ENCODE data around the gene C12orf54.
"Not testable (repeated sequence)": the region's sequence is repeated elsewhere in the genome, so short reads cannot be mapped to it uniquely, and the experiment has no call there.

Gene C12orf54

GRCh38 chr12:48482930-48483329, 632 bp downstream of the C12orf54 start:
- TF ChIP-seq, protein P1, sequence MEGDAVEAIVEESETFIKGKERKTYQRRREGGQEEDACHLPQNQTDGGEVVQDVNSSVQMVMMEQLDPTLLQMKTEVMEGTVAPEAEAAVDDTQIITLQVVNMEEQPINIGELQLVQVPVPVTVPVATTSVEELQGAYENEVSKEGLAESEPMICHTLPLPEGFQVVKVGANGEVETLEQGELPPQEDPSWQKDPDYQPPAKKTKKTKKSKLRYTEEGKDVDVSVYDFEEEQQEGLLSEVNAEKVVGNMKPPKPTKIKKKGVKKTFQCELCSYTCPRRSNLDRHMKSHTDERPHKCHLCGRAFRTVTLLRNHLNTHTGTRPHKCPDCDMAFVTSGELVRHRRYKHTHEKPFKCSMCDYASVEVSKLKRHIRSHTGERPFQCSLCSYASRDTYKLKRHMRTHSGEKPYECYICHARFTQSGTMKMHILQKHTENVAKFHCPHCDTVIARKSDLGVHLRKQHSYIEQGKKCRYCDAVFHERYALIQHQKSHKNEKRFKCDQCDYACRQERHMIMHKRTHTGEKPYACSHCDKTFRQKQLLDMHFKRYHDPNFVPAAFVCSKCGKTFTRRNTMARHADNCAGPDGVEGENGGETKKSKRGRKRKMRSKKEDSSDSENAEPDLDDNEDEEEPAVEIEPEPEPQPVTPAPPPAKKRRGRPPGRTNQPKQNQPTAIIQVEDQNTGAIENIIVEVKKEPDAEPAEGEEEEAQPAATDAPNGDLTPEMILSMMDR (IDR thresholded peaks at IDR 0.05; ENCODE audit: insufficient read depth, low read depth, low read length, missing control alignments), result no peak
- DNase-seq (ENCODE audit: low read depth), result no peak
- no peak overlapping the region for H3K4me3 ChIP-seq (ENCODE audit: low read length)

DNA sequence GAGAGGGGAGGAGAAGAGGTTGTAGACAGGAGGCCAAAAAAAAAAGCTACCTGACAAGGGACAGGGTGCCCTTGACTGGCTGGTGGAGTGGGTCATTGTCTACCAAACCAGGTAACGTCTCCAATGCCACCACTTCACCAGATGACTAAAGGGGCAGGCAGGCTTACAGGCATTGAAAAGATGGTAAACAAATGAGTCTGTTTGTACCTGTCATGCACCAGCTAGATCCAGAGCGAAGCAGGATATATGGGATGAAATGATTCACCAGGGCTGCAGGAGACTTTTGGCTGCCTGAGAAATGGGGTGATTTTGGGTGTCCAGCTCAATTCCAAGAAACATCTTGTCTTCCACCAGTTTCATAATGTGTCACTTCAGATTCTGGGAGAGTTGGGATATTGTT, 4.0 kb downstream of the C12orf54 start:
- H3K4me3 ChIP-seq (ENCODE audit: low read length), result peak overlapping the region; percentile 12
- DNase-seq (ENCODE audit: low read depth), result peak; percentile 89
- TF ChIP-seq, protein P1 (IDR thresholded peaks at IDR 0.05; ENCODE audit: insufficient read depth, low read depth, low read length, missing control alignments), result no peak

DNA sequence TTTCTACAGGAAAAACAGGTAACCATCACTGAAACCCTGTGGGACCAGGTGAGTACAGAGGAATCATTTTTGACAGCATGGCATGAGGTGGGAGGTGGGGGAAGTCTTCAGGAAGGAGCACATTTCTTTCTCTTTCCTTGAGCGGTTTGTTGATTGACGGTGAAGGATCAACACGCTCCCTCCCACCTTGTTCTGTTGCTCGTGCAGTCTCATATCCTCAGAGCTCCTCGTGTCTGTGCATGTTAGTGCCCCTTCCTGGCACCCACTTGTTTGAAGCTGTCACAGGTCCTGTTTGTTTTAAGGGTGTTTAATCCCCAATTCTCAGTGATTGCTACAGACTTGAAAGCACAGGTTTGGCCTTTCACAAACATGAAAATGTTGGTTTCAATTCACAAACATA, 4.4 kb downstream of the C12orf54 start:
- DNase-seq (ENCODE audit: low read depth), result peak; percentile 94
- TF ChIP-seq, protein P1 (IDR thresholded peaks at IDR 0.05; ENCODE audit: insufficient read depth, low read depth, low read length, missing control alignments), result no peak
- H3K4me3 ChIP-seq (ENCODE audit: low read length), result peak overlapping the region; percentile 12

GRCh38 chr12:48489012-48489411, 6.7 kb downstream of the C12orf54 start:
- DNase-seq (ENCODE audit: low read depth), result peak; percentile 96
- H3K4me3 ChIP-seq (ENCODE audit: low read length), result peak overlapping the region; percentile 23
- TF ChIP-seq, protein P1 (IDR thresholded peaks at IDR 0.05; ENCODE audit: insufficient read depth, low read depth, low read length, missing control alignments), result no peak

- peak; percentile 69 for DNase-seq (ENCODE audit: low read depth)
- peak overlapping the region; percentile 21 for H3K4me3 ChIP-seq (ENCODE audit: low read length)
Observed at GRCh38 chr12:48489456-48489855, 7.2 kb downstream of the C12orf54 start.

DNA sequence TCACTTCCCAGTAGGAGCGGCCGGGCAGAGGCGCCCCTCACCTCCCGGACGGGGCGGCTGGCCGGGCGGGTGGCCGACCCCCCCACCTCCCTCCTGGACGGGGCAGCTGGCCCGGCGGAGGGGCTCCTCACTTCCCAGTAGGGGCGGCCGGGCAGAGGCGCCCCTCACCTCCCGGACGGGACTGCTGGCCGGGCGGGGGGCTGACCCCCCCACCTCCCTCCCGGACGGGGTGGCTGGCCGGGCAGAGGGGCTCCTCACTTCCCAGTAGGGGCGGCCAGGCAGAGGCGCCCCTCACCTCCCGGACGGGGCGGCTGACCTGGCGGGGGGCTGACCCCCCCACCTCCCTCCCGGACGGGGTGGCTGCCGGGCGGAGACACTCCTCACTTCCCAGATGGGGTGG, 18.0 kb downstream of the C12orf54 start:
- H3K4me3 ChIP-seq (ENCODE audit: low read length); DNase-seq (ENCODE audit: low read depth): not testable (repeated sequence)

GRCh38 chr12:48506836-48507235, 24.5 kb downstream of the C12orf54 start:
- H3K4me3 ChIP-seq (ENCODE audit: low read length); DNase-seq (ENCODE audit: low read depth): not testable (repeated sequence)

GRCh38 chr12:48508987-48509386, 26.7 kb downstream of the C12orf54 start:
- DNase-seq (ENCODE audit: low read depth), result no peak
- TF ChIP-seq, protein P1 (IDR thresholded peaks at IDR 0.05; ENCODE audit: insufficient read depth, low read depth, low read length, missing control alignments), result no peak
- H3K4me3 ChIP-seq (ENCODE audit: low read length), result no peak overlapping the region

- TF ChIP-seq, protein P1 (IDR thresholded peaks at IDR 0.05; ENCODE audit: insufficient read depth, low read depth, low read length, missing control alignments), result no peak
- no peak for DNase-seq (ENCODE audit: low read depth)
Observed at GRCh38 chr12:48510111-48510510, 27.8 kb downstream of the C12orf54 start.

More at GRCh38 chr12:48510111-48510510, 27.8 kb downstream of the C12orf54 start:
- no peak overlapping the region for H3K4me3 ChIP-seq (ENCODE audit: low read length)

All from epithelial cell of esophagus (primary cell).